Measurements from ENCODE around the gene PODNL1.
"Not testable (repeated sequence)": the region's sequence is repeated elsewhere in the genome, so short reads cannot be mapped to it uniquely, and the experiment has no call there.

PODNL1 gene

GRCh38 chr19:13972368-13973155, 34.3 kb upstream of the PODNL1 start:
- TF ChIP-seq CTCF (conservative IDR thresholded peaks at IDR 0.05), result no peak
- no peak overlapping the region for H3K27ac ChIP-seq

GRCh38 chr19:13971868-13972267, 33.7 kb upstream of the PODNL1 start:
- not testable (repeated sequence) for H3K27ac ChIP-seq

- no peak for TF ChIP-seq CTCF (conservative IDR thresholded peaks at IDR 0.05)
- H3K27ac ChIP-seq, result no peak overlapping the region
Observed at GRCh38 chr19:13969897-13970296, 31.7 kb upstream of the PODNL1 start.

GRCh38 chr19:13968999-13969398, 30.8 kb upstream of the PODNL1 start:
- no peak for TF ChIP-seq CTCF (conservative IDR thresholded peaks at IDR 0.05)
- no peak overlapping the region for H3K27ac ChIP-seq

GRCh38 chr19:13968383-13968935, 30.2 kb upstream of the PODNL1 start:
- no peak overlapping the region for H3K27ac ChIP-seq
- TF ChIP-seq CTCF (conservative IDR thresholded peaks at IDR 0.05), result no peak

GRCh38 chr19:13967206-13967605, 29.0 kb upstream of the PODNL1 start:
- H3K27ac ChIP-seq, result not testable (repeated sequence)

GRCh38 chr19:13966684-13967128, 28.5 kb upstream of the PODNL1 start:
- no peak overlapping the region for H3K27ac ChIP-seq

More at GRCh38 chr19:13966684-13967128, 28.5 kb upstream of the PODNL1 start:
- no peak for TF ChIP-seq CTCF (conservative IDR thresholded peaks at IDR 0.05)

Data from VCaP (cell line).